CD4-positive, alpha-beta T cell (primary cell): ENCODE measurements around the gene CFAP43. TPM values are rescaled to one million over a fixed set of nuclear protein-coding genes. Genes with fewer than 3 reads are reported as not detected.

Experiments used
- ATAC-seq: fragments of 200-7000 bp; cut with Tn5 transposase; one replicate; pipeline ENCODE4 v1.10.0; 2022; ENCODE audit warnings: mild to moderate bottlenecking; ENCODE audit not compliant: poor library complexity
- CTCF ChIA-PET: fragments of 350-600 bp; sonication (Branson Sonifier 250); formaldehyde crosslinking; loops from one replicate; lab custom pipeline; 2021; ENCODE audit warnings: antibody characterized with exemption, inconsistent platforms; lab: Charles Lee
- POLR2A ChIA-PET: fragments of 350-600 bp; sonication (Branson Sonifier 250); formaldehyde crosslinking; loops from one replicate; lab custom pipeline; 2021; ENCODE audit warnings: antibody characterized with exemption, inconsistent platforms; lab: Charles Lee
- DNase-seq, 14 experiments: peaks; one replicate each; pipeline ENCODE4 v3.0.0-alpha.2; 2013 to 2020; ENCODE audit warnings: mixed read lengths in 2 of 14
- H3K27ac ChIP-seq, 2 donors: one replicate each; pipeline versions ENCODE4 v1.5.1 to v1.7.0; 2013; ENCODE audit warnings: low read length in 2 of 2, low read depth in 1 of 2, mild to moderate bottlenecking in 1 of 2
- H3K27me3 ChIP-seq, 2 experiments: 1 replicate in 1 of 2; 2 replicates in 1 of 2; pipeline versions ENCODE4 v1.6.1 to v1.7.0; 2013; ENCODE audit warnings: low read length in 2 of 2, control low read depth in 1 of 2, mild to moderate bottlenecking in 1 of 2, moderate library complexity in 1 of 2; ENCODE audit not compliant: insufficient read depth in 2 of 2, control insufficient read depth in 1 of 2
- H3K36me3 ChIP-seq: one replicate; pipeline ENCODE4 v1.6.1; 2013; ENCODE audit warnings: low read length, control low read depth; ENCODE audit not compliant: insufficient read depth
- H3K4me1 ChIP-seq: one replicate; pipeline ENCODE4 v1.6.1; 2013; ENCODE audit warnings: low read length, control low read depth; ENCODE audit not compliant: insufficient read depth
- H3K4me3 ChIP-seq: one replicate; pipeline ENCODE4 v1.5.1; 2013; ENCODE audit warnings: mild to moderate bottlenecking, low read length, moderate library complexity
- H3K9me3 ChIP-seq, 2 experiments: 1 replicate in 1 of 2; 2 replicates in 1 of 2; pipeline versions ENCODE4 v1.6.1 to v1.7.0; 2013; ENCODE audit warnings: low read length in 2 of 2, mild to moderate bottlenecking in 2 of 2, control low read depth in 1 of 2, moderate library complexity in 1 of 2; ENCODE audit not compliant: control insufficient read depth in 1 of 2, insufficient read depth in 1 of 2
- H3K27ac Mint-ChIP-seq: one replicate; pipeline ENCODE4 v1.8.0; 2020; ENCODE audit warnings: mixed read lengths
- H3K27me3 Mint-ChIP-seq: one replicate; pipeline ENCODE4 v1.8.0; 2021; ENCODE audit warnings: mixed read lengths
- H3K36me3 Mint-ChIP-seq: one replicate; pipeline ENCODE4 v1.8.0; 2021; ENCODE audit warnings: low read depth, mixed read lengths
- H3K4me1 Mint-ChIP-seq: one replicate; pipeline ENCODE4 v1.8.0; 2021; ENCODE audit warnings: low read depth, mixed read lengths
- H3K4me3 Mint-ChIP-seq: one replicate; pipeline ENCODE4 v1.8.0; 2020; ENCODE audit warnings: mild to moderate bottlenecking, mixed read lengths
- H3K9me3 Mint-ChIP-seq: one replicate; pipeline ENCODE4 v1.8.0; 2020; ENCODE audit warnings: mixed read lengths
- CTCF ChIP-seq: fragments of 200-600 bp; IDR thresholded peaks from one replicate; pipeline ENCODE4 v1.8.0; 2022; ENCODE audit warnings: antibody characterized with exemption, mild to moderate bottlenecking
- intact Hi-C, 2 experiments: fragments of 100-400 bp; cut with DNase I in 1 of 2; cut with micrococcal nuclease in 1 of 2; formaldehyde crosslinking; loops; one replicate each; pipeline versions ENCODE4 v1.15.1 to v1.9.0; 2023 to 2025; cut with DNase I, micrococcal nuclease
- microRNA-seq: library from miRNA; unstranded; fragments of <30 nt; microRNA quantifications from one replicate; pipeline ENCODE4 v1.2.0, GENCODE V29; 2021; ENCODE audit warnings: borderline microRNAs expressed, borderline replicate concordance
- total RNA-seq, 174 experiments: library from RNA in 2 of 174; stranded (reverse) in 2 of 174; gene quantifications; one replicate each; pipeline ENCODE4 v1.2.3 and lab custom pipeline; 2021 to 2026

Gene CFAP43
- total RNA-seq, 2 experiments from 2014 or later: not detected

- Mint-ChIP-seq H3K4me1 (no peaks in the 10 kb centered on the region), H3K4me3 (no peak overlapping the region), H3K27ac (no peak overlapping the region), H3K27me3 (no peaks in the 10 kb centered on the region), H3K9me3 (no peaks in the 10 kb centered on the region), H3K36me3 (no peaks in the 10 kb centered on the region)
- no peak for ATAC-seq
- no peak overlapping the region for H3K4me3 ChIP-seq
- TF ChIP-seq CTCF: no peak
- intact Hi-C loops: loop anchor here in 1 of 2 experiments (2.0 kb wide), 1 partner anchor 193 kb away; no protein-coding TSS in a partner anchor
- ChIA-PET CTCF (interaction anchor here (0.7 kb wide), 1 partner anchor 91 kb away, joined by 3 read pairs; no protein-coding TSS in a partner anchor), POLR2A (interaction anchor here (1.0 kb wide), 1 partner anchor 40 kb away, joined by 3 read pairs; the partner anchor contains the start of gene SFR1)
- no peaks in the 10 kb centered on the region for H3K9me3 ChIP-seq
- no peaks in the 10 kb centered on the region for H3K36me3 ChIP-seq
- no peaks in the 10 kb centered on the region for H3K4me1 ChIP-seq
- no peak overlapping the region for H3K27ac ChIP-seq
- no peaks in the 10 kb centered on the region for H3K27me3 ChIP-seq
- DNase-seq: no peak
Measured at GRCh38 chr10:104081998-104082397, 150.2 kb downstream of the CFAP43 start.

- peak in 4 of 14 experiments; percentile 32 to 59 (median 44) for DNase-seq
- ATAC-seq: no peak
- no peaks in the 10 kb centered on the region for H3K36me3 Mint-ChIP-seq
Measured at GRCh38 chr10:104080762-104081161, 151.4 kb downstream of the CFAP43 start.

More at GRCh38 chr10:104080762-104081161, 151.4 kb downstream of the CFAP43 start:
- CTCF ChIA-PET: no interaction called here
- no peaks in the 10 kb centered on the region for H3K9me3 Mint-ChIP-seq
- Histone ChIP-seq H3K27me3 (no peaks in the 10 kb centered on the region), H3K4me3 (no peak overlapping the region), H3K36me3 (no peaks in the 10 kb centered on the region), H3K4me1 (no peaks in the 10 kb centered on the region), H3K9me3 (no peaks in the 10 kb centered on the region), H3K27ac (no peak overlapping the region)
- no peak overlapping the region for H3K27ac Mint-ChIP-seq
- POLR2A ChIA-PET: no interaction called here
- peak; percentile 61 for TF ChIP-seq CTCF
- H3K27me3 Mint-ChIP-seq: no peaks in the 10 kb centered on the region
- H3K4me1 Mint-ChIP-seq: no peaks in the 10 kb centered on the region
- intact Hi-C loops: loop anchor here (1.0 to 2.0 kb wide), 2 partner anchors 192 kb away; no protein-coding TSS in a partner anchor
- no peak overlapping the region for H3K4me3 Mint-ChIP-seq

Small RNA genes within 50 kb of the gene (microRNA-seq; reads per million reads assigned to microRNA genes)
- gene MIR4482 (11.8 reads per million, percentile 39 among the genes with 10 or more reads in this experiment), gene MIR609 (not detected)

Other genes starting within 250 kb of the CFAP43 start
- not detected for gene COL17A1, start 146.5 kb downstream of the CFAP43 start, total RNA-seq
- gene SFR1, start 110.2 kb downstream of the CFAP43 start, total RNA-seq: 1 to 10 TPM; 7.2 to 7.7 TPM
- gene GSTO1, start 22.5 kb upstream of the CFAP43 start, total RNA-seq: 10 to 100 TPM; 23.9 to 26.1 TPM
- gene GSTO2, start 36.8 kb upstream of the CFAP43 start, total RNA-seq: 1 to 10 TPM in 1 of 2 experiments, under 1 TPM in 1; 0.77 to 1.2 TPM
- gene ITPRIP, start 106.1 kb upstream of the CFAP43 start, total RNA-seq: 100 to 1,000 TPM; 127 to 133 TPM
- gene CFAP58, start 121.5 kb upstream of the CFAP43 start, total RNA-seq: not detected